CD4-positive, alpha-beta T cell treated with Interleukin-15 for 4 hours (primary cell): Measurements from ENCODE around the gene CHRM4.

Experiments used
- DNase-seq: peaks from one replicate; pipeline ENCODE4 v3.0.0-alpha.2; 2020; ENCODE audit warnings: low spot score

CHRM4 gene

GRCh38 chr11:46367244-46367915, 24.2 kb downstream of the CHRM4 start:
- DNase-seq: peak; percentile 76

- no peak for DNase-seq
These were observed 24.9 kb downstream of the CHRM4 start for GRCh38 chr11:46366661-46367161.

GRCh38 chr11:46366260-46366659, 25.3 kb downstream of the CHRM4 start:
- no peak for DNase-seq

GRCh38 chr11:46364791-46365190, 26.8 kb downstream of the CHRM4 start:
- no peak for DNase-seq

GRCh38 chr11:46364056-46364455, 27.5 kb downstream of the CHRM4 start:
- DNase-seq: no peak

GRCh38 chr11:46363455-46364005, 28.0 kb downstream of the CHRM4 start:
- no peak for DNase-seq

GRCh38 chr11:46363031-46363407, 28.6 kb downstream of the CHRM4 start:
- no peak for DNase-seq

- no peak for DNase-seq
These were observed 29.2 kb downstream of the CHRM4 start for GRCh38 chr11:46362156-46363030.

- DNase-seq: peak; percentile 59
These were observed 30.1 kb downstream of the CHRM4 start for GRCh38 chr11:46361283-46362155.

- DNase-seq: no peak
These were observed 30.7 kb downstream of the CHRM4 start for GRCh38 chr11:46360878-46361277.

GRCh38 chr11:46359953-46360352, 31.6 kb downstream of the CHRM4 start:
- no peak for DNase-seq

GRCh38 chr11:46357483-46357936, 34.1 kb downstream of the CHRM4 start:
- no peak for DNase-seq

GRCh38 chr11:46356924-46357482, 34.6 kb downstream of the CHRM4 start:
- DNase-seq: no peak

GRCh38 chr11:46353698-46354097, 37.9 kb downstream of the CHRM4 start:
- no peak for DNase-seq

GRCh38 chr11:46352063-46352841, 39.3 kb downstream of the CHRM4 start:
- DNase-seq: peak; percentile 85

GRCh38 chr11:46351606-46352005, 40.0 kb downstream of the CHRM4 start:
- no peak for DNase-seq

GRCh38 chr11:46351148-46351547, 40.4 kb downstream of the CHRM4 start:
- DNase-seq: no peak

- no peak for DNase-seq
These were observed 40.9 kb downstream of the CHRM4 start for GRCh38 chr11:46350695-46351094.

- peak; percentile 62 for DNase-seq
These were observed 42.8 kb downstream of the CHRM4 start for GRCh38 chr11:46348566-46349401.
